ENCODE measurements around the gene RIC1.

The RIC1 gene

DNA sequence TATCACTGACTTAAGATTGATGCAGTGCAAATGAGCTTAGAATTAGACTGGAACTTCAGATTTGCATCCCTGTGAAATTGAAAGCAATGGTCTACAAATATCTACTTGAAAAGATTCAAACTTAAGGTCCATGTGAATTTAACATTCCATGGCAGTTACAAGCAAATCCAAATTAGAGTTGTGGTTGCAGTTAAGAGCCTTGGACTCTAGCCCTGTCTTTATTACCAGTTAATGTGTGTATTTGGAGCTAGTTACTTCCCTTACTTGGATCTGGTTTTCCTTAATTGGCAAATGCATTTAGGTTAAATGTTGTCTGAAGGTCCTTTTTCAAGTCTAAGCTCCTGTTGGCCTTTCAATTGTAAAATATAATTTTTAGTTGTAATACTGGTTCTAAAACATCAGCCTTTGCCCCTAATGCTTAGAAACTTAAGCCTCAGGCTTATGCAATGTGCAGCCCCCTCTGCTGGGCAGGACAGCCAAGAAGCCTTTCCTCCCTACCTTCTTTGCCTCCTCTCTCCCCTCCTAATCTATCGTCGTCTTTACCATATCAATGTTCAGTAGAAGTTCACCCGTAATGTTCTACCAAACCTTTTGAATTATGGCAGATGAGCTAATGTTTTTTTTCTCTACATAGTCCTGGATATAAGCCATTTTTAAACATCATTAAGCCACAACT, 144.6 kb downstream of the RIC1 start:
- TF ChIP-seq FOXP2 (optimal IDR thresholded peaks at IDR 0.05; ENCODE audit: borderline replicate concordance, extremely low read depth, extremely low read length, insufficient read depth), result no peak
- no peak for TF ChIP-seq SIN3A (IDR thresholded peaks at IDR 0.05; ENCODE audit: borderline replicate concordance, insufficient read depth, low read length)
- no peak for TF ChIP-seq POLR2AphosphoS5 (IDR thresholded peaks at IDR 0.05; ENCODE audit: low read depth, low read length)
- TF ChIP-seq TAF1 (IDR thresholded peaks at IDR 0.05; ENCODE audit: borderline replicate concordance, insufficient read depth, low read length), result no peak
- TF ChIP-seq, protein P1, sequence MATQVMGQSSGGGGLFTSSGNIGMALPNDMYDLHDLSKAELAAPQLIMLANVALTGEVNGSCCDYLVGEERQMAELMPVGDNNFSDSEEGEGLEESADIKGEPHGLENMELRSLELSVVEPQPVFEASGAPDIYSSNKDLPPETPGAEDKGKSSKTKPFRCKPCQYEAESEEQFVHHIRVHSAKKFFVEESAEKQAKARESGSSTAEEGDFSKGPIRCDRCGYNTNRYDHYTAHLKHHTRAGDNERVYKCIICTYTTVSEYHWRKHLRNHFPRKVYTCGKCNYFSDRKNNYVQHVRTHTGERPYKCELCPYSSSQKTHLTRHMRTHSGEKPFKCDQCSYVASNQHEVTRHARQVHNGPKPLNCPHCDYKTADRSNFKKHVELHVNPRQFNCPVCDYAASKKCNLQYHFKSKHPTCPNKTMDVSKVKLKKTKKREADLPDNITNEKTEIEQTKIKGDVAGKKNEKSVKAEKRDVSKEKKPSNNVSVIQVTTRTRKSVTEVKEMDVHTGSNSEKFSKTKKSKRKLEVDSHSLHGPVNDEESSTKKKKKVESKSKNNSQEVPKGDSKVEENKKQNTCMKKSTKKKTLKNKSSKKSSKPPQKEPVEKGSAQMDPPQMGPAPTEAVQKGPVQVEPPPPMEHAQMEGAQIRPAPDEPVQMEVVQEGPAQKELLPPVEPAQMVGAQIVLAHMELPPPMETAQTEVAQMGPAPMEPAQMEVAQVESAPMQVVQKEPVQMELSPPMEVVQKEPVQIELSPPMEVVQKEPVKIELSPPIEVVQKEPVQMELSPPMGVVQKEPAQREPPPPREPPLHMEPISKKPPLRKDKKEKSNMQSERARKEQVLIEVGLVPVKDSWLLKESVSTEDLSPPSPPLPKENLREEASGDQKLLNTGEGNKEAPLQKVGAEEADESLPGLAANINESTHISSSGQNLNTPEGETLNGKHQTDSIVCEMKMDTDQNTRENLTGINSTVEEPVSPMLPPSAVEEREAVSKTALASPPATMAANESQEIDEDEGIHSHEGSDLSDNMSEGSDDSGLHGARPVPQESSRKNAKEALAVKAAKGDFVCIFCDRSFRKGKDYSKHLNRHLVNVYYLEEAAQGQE (IDR thresholded peaks at IDR 0.05; ENCODE audit: insufficient read depth in 1 of 2, low read depth in 2 of 2, low read length in 2 of 2), result no peak

DNA sequence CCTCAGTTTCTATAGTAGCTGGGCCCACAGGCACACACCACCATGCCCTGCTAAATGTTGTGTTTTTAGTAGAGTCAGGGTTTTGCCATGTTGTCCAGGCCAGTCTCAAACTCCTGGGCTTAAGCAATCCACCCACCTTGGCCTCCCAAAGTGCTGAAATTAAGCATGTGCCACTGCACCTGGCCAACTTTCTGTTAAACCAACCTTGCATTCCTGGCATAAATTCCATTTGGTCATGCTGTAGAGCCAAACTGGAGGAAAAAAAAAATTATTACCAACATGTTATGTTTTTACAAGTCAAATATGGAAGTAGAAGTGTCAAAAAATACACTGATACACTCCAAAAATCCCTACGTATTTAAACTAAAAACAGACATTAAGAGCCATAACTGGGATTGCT, 149.9 kb downstream of the RIC1 start:
- TF ChIP-seq, protein P1 (IDR thresholded peaks at IDR 0.05; ENCODE audit: insufficient read depth in 1 of 2, low read depth in 2 of 2, low read length in 2 of 2), result no peak
- TF ChIP-seq SIN3A (IDR thresholded peaks at IDR 0.05; ENCODE audit: borderline replicate concordance, insufficient read depth, low read length) (no peak), FOXP2 (optimal IDR thresholded peaks at IDR 0.05; ENCODE audit: borderline replicate concordance, extremely low read depth, extremely low read length, insufficient read depth) (no peak), POLR2AphosphoS5 (IDR thresholded peaks at IDR 0.05; ENCODE audit: low read depth, low read length) (no peak), TAF1 (IDR thresholded peaks at IDR 0.05; ENCODE audit: borderline replicate concordance, insufficient read depth, low read length) (no peak)

DNA sequence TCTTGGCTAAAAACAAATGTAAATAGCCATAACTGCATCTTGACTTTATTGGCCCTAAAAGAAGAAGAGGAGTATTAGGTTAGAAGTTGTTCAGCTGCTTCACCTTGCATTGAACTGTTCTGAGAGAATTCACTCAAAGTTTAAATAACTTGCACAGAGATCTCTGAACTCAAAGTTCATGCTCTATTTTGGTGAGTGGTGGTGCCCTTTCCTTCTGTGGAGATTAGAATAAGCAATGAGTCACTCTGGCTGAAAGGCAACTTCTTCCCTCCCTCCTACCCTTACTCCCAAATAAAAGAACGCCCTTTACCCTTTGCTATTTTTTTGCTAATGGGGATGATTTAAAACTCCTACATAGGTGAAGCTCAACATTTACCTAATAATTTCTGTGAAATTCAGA, 155.1 kb downstream of the RIC1 start:
- no peak for TF ChIP-seq SIN3A (IDR thresholded peaks at IDR 0.05; ENCODE audit: borderline replicate concordance, insufficient read depth, low read length)
- no peak for TF ChIP-seq POLR2AphosphoS5 (IDR thresholded peaks at IDR 0.05; ENCODE audit: low read depth, low read length)
- TF ChIP-seq TAF1 (IDR thresholded peaks at IDR 0.05; ENCODE audit: borderline replicate concordance, insufficient read depth, low read length), result no peak
- TF ChIP-seq, protein P1 (IDR thresholded peaks at IDR 0.05; ENCODE audit: insufficient read depth in 1 of 2, low read depth in 2 of 2, low read length in 2 of 2), result no peak
- TF ChIP-seq FOXP2 (optimal IDR thresholded peaks at IDR 0.05; ENCODE audit: borderline replicate concordance, extremely low read depth, extremely low read length, insufficient read depth), result no peak

DNA sequence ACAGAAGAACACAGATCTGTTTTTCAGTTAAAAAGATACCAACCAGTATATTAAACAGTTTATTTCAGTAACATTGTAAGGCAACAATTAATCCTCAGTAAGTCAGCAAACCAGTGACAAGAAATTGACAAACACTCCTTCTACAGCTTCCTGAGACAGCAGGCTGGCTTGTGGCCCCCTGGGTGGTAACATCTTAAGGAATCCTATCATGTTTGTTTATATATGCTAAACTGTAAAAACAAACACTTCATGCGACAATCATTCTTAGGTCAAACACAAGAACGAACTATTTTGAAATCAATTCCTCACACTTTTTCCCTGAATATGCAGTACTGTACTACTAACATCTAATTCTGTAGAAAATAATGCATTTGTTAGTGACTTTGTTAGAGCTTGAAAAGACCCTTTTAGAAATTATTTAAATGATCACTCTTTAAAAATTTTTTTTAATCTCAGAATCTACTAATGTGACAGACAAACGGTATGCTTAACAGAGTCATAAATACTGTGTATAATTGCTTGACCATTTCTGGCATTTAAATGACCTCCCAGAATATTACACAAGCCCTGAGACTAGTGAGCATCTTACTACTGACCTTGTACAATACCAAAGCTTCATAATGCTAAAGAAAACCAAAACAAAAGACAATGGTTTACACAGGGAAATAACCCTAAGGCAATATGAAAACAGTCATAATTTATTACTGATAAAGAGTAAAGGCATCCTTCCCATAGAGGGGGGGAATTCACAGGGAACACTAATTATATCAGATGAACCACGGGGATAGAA, 155.8 kb downstream of the RIC1 start:
- TF ChIP-seq FOXP2 (optimal IDR thresholded peaks at IDR 0.05; ENCODE audit: borderline replicate concordance, extremely low read depth, extremely low read length, insufficient read depth), result no peak
- TF ChIP-seq POLR2AphosphoS5 (IDR thresholded peaks at IDR 0.05; ENCODE audit: low read depth, low read length), result no peak
- TF ChIP-seq, protein P1 (IDR thresholded peaks at IDR 0.05; ENCODE audit: insufficient read depth in 1 of 2, low read depth in 2 of 2, low read length in 2 of 2), result no peak
- no peak for TF ChIP-seq SIN3A (IDR thresholded peaks at IDR 0.05; ENCODE audit: borderline replicate concordance, insufficient read depth, low read length)
- TF ChIP-seq TAF1 (IDR thresholded peaks at IDR 0.05; ENCODE audit: borderline replicate concordance, insufficient read depth, low read length), result no peak

Data from PFSK-1 (cell line).